A673 (cell line): ENCODE results near the gene NPPA. TPM values are rescaled to one million over a fixed set of nuclear protein-coding genes. Genes with fewer than 3 reads are reported as not detected.

Experiments
- BruUV-seq: library from RNA; stranded (reverse); fragments of 400-500 nt; replicated peaks from 2 replicates; lab custom pipeline; 2021; lab: Mats Ljungman, UMichigan
- CTCF ChIA-PET: fragments of 300-600 bp; sonication (Branson Sonifier 250); formaldehyde crosslinking; loops from one replicate; lab custom pipeline; 2022; ENCODE audit warnings: antibody characterized with exemption; lab: Charles Lee
- POLR2A ChIA-PET: fragments of 300-600 bp; sonication (Branson Sonifier 250); formaldehyde crosslinking; loops from one replicate; lab custom pipeline; 2022; ENCODE audit warnings: antibody characterized with exemption; ENCODE audit not compliant: low non-redundant PET; lab: Charles Lee
- DNase-seq: peaks from one replicate; pipeline ENCODE4 v3.0.0-alpha.2; 2015; ENCODE audit warnings: low spot score
- H3K27ac ChIP-seq: fragments of 200-600 bp; sonication (generic); 2 replicates; pipeline ENCODE4 v1.5.1; 2016; ENCODE audit warnings: mixed run types, low read depth, mild to moderate bottlenecking, mixed read lengths, antibody characterized with exemption, low read length; ENCODE audit not compliant: poor library complexity, severe bottlenecking
- H3K27me3 ChIP-seq: fragments of 200-600 bp; sonication (generic); replicated peaks from 2 replicates; pipeline ENCODE4 v1.6.1; 2017; ENCODE audit warnings: mixed run types, low read depth, mild to moderate bottlenecking, mixed read lengths, antibody characterized with exemption, low read length; ENCODE audit not compliant: insufficient read depth, poor library complexity
- H3K36me3 ChIP-seq: fragments of 200-600 bp; sonication (generic); 2 replicates; pipeline ENCODE4 v1.6.1; 2016; ENCODE audit warnings: mixed run types, mild to moderate bottlenecking, mixed read lengths, antibody characterized with exemption, low read length; ENCODE audit not compliant: insufficient read depth, poor library complexity, severe bottlenecking
- H3K4me1 ChIP-seq: fragments of 200-600 bp; sonication (generic); 2 replicates; pipeline ENCODE4 v1.6.1; 2017; ENCODE audit warnings: mixed run types, mild to moderate bottlenecking, mixed read lengths, antibody characterized with exemption, low read length; ENCODE audit not compliant: insufficient read depth, poor library complexity, severe bottlenecking
- H3K4me3 ChIP-seq: fragments of 200-600 bp; sonication (generic); 2 replicates; pipeline ENCODE4 v1.5.1; 2016; ENCODE audit warnings: low read depth, mixed run types, mild to moderate bottlenecking, mixed read lengths, low read length; ENCODE audit not compliant: poor library complexity, severe bottlenecking
- H3K9me3 ChIP-seq: fragments of 200-600 bp; sonication (generic); 2 replicates; pipeline ENCODE4 v1.6.1; 2016; ENCODE audit warnings: mixed run types, low read depth, mild to moderate bottlenecking, mixed read lengths, antibody characterized with exemption, low read length; ENCODE audit not compliant: poor library complexity, severe bottlenecking
- EZH2 ChIP-seq: fragments of 200-600 bp; sonication (generic); IDR thresholded peaks from 2 replicates; pipeline ENCODE4 v1.6.1; 2017; ENCODE audit warnings: borderline replicate concordance, low read depth, mild to moderate bottlenecking, mixed read lengths, antibody characterized with exemption, low read length; ENCODE audit not compliant: poor library complexity, severe bottlenecking
- intact Hi-C: fragments of 100-400 bp; cut with micrococcal nuclease; formaldehyde crosslinking; loops from one replicate; pipeline ENCODE4 v1.10.0; 2022; ENCODE audit not compliant: unreplicated experiment
- total RNA-seq: library from RNA; stranded (reverse); gene quantifications from 2 replicates; pipeline ENCODE4 v1.2.3, GENCODE V29; 2021
- TF ChIP-seq, protein P1 (sequence below): fragments of 300-800, 200-600 bp; sonication (generic); conservative IDR thresholded peaks from 2 replicates; pipeline ENCODE4 v1.5.1; 2017; ENCODE audit warnings: low read depth, mild to moderate bottlenecking, antibody characterized with exemption, low read length, moderate library complexity, mixed read lengths

The NPPA gene
- total RNA-seq, 1 experiment from 2014 or later, result not detected

DNA sequence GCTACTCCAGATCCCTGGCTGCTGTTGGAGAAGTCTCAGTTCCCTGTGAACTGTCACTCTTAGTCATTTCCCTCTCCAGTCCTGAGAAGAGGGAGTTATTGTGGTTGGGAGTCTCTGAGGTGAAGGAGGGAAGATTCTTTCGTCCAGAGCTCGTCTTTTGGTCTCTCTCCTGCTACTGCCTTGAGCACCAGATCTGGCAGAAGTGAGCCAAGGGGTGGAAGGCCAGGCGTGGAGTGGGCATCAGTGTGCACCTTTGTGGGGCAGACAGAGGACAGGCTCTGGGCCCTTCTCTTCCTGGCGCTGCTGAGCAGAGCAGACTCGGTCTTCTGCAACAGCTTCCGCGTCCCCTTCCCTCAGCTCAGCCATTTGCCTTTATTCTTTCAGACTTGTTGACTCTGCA lies 22.5 kb downstream of the NPPA start:
- intact Hi-C loops, result no loop called here
- no peak for DNase-seq
- CTCF ChIA-PET, result interaction anchor here (1.3 kb wide), 1 partner anchor 13 kb away, joined by 4 read pairs; no protein-coding TSS in a partner anchor
- no TSS peak for BruUV-seq
- POLR2A ChIA-PET, result interaction anchor here (0.6 kb wide), 1 partner anchor 465 kb away, joined by 3 read pairs; no protein-coding TSS in a partner anchor
- H3K4me1 ChIP-seq, result no peaks in the 10 kb centered on the region
- no peak overlapping the region for H3K4me3 ChIP-seq
- H3K27ac ChIP-seq, result no peak overlapping the region
- no peaks in the 10 kb centered on the region for H3K27me3 ChIP-seq
- TF ChIP-seq, protein P1, sequence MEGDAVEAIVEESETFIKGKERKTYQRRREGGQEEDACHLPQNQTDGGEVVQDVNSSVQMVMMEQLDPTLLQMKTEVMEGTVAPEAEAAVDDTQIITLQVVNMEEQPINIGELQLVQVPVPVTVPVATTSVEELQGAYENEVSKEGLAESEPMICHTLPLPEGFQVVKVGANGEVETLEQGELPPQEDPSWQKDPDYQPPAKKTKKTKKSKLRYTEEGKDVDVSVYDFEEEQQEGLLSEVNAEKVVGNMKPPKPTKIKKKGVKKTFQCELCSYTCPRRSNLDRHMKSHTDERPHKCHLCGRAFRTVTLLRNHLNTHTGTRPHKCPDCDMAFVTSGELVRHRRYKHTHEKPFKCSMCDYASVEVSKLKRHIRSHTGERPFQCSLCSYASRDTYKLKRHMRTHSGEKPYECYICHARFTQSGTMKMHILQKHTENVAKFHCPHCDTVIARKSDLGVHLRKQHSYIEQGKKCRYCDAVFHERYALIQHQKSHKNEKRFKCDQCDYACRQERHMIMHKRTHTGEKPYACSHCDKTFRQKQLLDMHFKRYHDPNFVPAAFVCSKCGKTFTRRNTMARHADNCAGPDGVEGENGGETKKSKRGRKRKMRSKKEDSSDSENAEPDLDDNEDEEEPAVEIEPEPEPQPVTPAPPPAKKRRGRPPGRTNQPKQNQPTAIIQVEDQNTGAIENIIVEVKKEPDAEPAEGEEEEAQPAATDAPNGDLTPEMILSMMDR, result no peak
- no peak for TF ChIP-seq EZH2
- H3K36me3 ChIP-seq, result peaks cover 77% of the 10 kb centered on the region
- H3K9me3 ChIP-seq, result no peaks in the 10 kb centered on the region

DNA sequence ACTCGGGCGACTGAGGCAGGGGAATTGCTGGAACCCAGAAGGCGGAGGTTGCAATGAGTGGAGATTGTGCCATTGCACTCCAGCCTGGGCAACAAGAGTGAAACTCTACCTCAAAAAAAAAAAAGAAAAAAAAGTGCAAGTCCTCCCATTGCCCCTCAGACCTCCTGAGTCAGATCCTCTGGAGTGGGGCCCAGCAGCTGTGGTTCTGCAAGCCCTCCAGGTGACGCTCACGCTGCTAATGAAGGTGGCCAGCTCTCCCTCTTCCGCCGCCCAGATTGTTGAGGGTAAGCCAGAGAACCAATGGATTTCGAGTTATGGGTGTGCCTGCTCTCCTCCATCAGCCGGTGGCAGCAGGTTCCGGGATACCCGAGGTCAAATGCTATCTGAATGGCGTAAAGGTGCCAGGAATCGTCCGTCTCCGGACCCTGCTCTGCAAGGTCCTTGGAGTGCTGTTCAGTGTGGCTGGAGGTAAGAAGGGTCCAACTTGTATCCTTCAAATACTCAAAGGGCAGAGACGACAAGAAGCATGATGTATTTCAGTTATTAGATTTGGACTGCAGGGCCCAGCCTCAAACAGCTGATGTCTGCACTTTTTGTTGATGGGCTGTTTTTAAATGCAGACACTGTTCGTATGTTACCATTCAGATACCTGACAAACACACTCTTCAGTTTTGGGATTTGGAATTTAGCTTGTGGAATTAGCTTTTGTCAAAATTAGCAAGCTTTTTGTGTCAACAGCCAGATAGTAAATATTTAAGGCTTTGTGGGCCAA lies 24.0 kb downstream of the NPPA start:
- no peak for TF ChIP-seq EZH2
- TF ChIP-seq, protein P1, result no peak
- Histone ChIP-seq H3K27me3 (no peaks in the 10 kb centered on the region), H3K36me3 (peaks cover 78% of the 10 kb centered on the region), H3K4me3 (no peak overlapping the region), H3K27ac (no peak overlapping the region), H3K4me1 (no peaks in the 10 kb centered on the region), H3K9me3 (no peaks in the 10 kb centered on the region)
- ChIA-PET CTCF (interaction anchor here (0.5 to 1.3 kb wide), 3 partner anchors 15 to 1338 kb away, joined by 3 to 4 read pairs (median 3); no protein-coding TSS in a partner anchor), POLR2A (interaction anchor here (0.9 kb wide), 1 partner anchor 86 kb away, joined by 3 read pairs; no protein-coding TSS in a partner anchor)
- intact Hi-C loops, result no loop called here
- no peak for DNase-seq
- no TSS peak for BruUV-seq

DNA sequence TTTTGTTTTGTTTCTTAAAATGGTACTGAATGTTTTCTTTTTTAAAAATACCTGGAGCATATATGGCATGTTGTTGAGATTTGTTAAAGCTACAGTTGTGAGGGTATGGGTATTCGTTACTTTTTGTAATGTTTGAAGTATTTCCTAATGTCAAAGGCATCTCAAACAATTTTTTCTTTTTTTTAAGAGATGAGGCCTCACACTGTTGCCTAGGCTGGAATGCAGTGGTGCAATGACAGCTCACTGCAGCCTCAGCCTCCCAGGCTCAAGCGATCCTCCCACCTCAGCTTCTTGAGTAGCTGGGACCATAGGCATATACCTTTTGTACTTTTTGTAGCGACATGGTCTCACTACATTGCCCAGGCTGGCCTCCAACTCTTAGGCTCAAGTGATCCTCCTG lies 25.5 kb downstream of the NPPA start:
- BruUV-seq, result no TSS peak

More for the DNA sequence above, 25.5 kb downstream of the NPPA start:
- CTCF ChIA-PET, result no interaction called here
- TF ChIP-seq, protein P1, result no peak
- no peak for TF ChIP-seq EZH2
- no peak for DNase-seq
- H3K36me3 ChIP-seq, result peaks cover 79% of the 10 kb centered on the region
- no peak overlapping the region for H3K27ac ChIP-seq
- H3K9me3 ChIP-seq, result no peaks in the 10 kb centered on the region
- H3K27me3 ChIP-seq, result no peaks in the 10 kb centered on the region
- H3K4me3 ChIP-seq, result no peak overlapping the region
- POLR2A ChIA-PET, result interaction anchor here (0.7 kb wide), 1 partner anchor 255 kb away, joined by 4 read pairs; no protein-coding TSS in a partner anchor
- no peaks in the 10 kb centered on the region for H3K4me1 ChIP-seq
- intact Hi-C loops, result no loop called here
